Fibroblast of the aortic adventitia (primary cell): ENCODE data around the gene KLHL29. TPM values are rescaled to one million over a fixed set of nuclear protein-coding genes. Genes with fewer than 3 reads are reported as not detected.

Experiments used
- DNase-seq: peaks from one replicate; pipeline ENCODE4 v3.0.0-alpha.2; 2010; ENCODE audit warnings: low read depth
- H3K4me3 ChIP-seq: 2 replicates; pipeline ENCODE4 v1.5.1; 2011; ENCODE audit warnings: low read depth, mild to moderate bottlenecking, control low read depth, low read length, moderate library complexity
- total RNA-seq: library from RNA; depleted of rRNA; stranded (reverse); fragments of >200 nt; gene quantifications from 2 replicates; pipeline ENCODE4 v1.2.3, GENCODE V29; 2012; ENCODE audit warnings: low replicate concordance
- TF ChIP-seq, protein P1 (sequence below): IDR thresholded peaks from 2 replicates; pipeline ENCODE4 v1.5.1; 2011; ENCODE audit warnings: mild to moderate bottlenecking, low read length, control low read depth, inconsistent platforms; ENCODE audit not compliant: insufficient read depth

Gene KLHL29
- total RNA-seq, 1 donor, result 4.7 TPM

DNA sequence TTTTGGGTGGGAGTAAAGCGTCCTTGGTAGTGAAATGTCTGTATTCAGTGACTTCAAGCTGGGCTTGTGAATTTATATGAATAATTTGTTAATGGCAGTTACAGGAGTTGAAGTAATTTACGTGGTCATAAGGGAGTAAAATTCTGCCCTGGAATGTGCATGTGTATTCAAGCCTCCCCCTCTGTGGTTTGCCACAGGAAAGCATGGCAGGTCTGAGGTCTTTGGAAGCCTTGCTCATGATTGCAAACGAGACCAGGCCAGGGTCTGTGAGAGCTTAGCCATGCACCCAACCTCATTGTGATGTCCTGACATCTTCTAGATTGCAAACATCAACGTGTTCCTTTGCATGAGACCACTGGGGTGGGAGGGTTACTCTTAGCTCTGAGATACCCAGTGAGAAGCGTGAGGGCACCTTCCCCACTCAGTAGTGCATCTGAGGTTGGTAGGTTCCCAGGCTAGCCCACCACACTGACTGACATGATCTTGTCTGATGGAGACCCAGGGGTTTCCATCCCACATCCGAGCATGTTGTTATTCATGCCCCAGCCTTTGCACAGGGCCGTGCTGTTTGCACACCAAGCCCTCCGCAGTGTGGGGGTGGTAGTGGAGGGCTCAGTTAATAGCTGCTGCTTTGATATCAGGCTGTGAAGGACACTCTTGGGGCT, 216.5 kb downstream of the KLHL29 start:
- TF ChIP-seq, protein P1, sequence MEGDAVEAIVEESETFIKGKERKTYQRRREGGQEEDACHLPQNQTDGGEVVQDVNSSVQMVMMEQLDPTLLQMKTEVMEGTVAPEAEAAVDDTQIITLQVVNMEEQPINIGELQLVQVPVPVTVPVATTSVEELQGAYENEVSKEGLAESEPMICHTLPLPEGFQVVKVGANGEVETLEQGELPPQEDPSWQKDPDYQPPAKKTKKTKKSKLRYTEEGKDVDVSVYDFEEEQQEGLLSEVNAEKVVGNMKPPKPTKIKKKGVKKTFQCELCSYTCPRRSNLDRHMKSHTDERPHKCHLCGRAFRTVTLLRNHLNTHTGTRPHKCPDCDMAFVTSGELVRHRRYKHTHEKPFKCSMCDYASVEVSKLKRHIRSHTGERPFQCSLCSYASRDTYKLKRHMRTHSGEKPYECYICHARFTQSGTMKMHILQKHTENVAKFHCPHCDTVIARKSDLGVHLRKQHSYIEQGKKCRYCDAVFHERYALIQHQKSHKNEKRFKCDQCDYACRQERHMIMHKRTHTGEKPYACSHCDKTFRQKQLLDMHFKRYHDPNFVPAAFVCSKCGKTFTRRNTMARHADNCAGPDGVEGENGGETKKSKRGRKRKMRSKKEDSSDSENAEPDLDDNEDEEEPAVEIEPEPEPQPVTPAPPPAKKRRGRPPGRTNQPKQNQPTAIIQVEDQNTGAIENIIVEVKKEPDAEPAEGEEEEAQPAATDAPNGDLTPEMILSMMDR, result no peak
- H3K4me3 ChIP-seq, result no peak overlapping the region
- DNase-seq, result no peak

DNA sequence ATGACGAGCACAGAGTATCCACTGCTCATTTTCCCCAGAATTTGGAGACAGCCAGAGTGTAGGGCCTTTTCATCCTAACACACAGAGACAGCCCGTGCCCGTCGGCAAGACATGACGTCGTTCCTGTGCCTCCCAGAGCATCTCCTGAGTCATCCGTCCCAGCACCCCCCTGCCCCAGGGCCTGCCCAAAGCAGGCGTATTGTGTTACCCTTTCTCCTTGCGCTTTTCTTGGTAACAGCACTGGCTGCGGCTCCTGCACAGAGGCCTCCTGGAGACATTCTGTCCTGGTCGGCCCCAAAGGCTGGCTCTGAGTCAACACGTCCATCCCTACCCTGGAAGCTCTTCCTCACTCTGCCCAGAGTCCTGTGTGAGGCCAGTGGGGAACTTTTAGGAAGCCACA, 217.1 kb downstream of the KLHL29 start:
- no peak overlapping the region for H3K4me3 ChIP-seq
- TF ChIP-seq, protein P1, result no peak
- DNase-seq, result peak; percentile 36

DNA sequence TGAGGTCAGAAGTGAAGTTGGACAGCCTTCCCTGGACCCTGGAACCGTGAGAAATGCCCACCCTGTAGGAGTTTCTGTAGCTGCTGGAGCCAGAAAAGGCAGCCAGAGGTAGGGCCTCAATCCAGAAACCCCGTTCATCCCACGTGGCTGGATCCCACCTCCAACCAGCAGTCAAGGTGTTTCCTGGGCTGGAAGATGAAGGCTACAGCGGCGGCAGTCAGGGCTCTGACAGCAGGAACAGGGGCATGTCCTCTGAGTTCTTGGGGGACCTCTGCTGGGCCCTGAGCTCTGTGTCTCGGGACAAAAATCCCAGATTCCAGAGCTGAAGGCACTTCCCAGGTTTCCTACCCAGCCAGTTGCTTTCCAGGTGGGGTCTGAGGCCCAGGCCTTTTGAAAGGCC, 218.2 kb downstream of the KLHL29 start:
- TF ChIP-seq, protein P1, result no peak
- no peak overlapping the region for H3K4me3 ChIP-seq
- DNase-seq, result no peak

DNA sequence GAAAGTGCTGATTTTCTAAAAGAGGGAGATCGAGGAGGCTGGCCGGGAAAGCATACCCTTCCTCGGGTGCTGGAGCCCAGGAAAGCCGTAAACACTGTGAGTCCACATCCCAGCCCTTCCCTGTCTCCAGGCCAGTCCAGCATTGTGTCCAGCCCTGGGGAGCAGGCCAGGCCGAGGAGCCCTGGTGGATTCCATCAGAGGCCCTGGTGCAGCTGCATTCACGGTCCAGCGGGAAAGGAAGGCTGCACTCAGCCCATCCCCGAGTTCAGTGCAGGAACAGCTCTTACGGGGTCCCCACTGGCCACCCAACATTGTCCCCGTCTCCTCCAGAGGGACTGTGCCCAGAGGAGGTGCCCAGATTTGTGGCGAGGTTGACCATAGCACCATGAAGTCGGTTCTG, 218.6 kb downstream of the KLHL29 start:
- DNase-seq, result no peak
- TF ChIP-seq, protein P1, result no peak
- H3K4me3 ChIP-seq, result no peak overlapping the region

DNA sequence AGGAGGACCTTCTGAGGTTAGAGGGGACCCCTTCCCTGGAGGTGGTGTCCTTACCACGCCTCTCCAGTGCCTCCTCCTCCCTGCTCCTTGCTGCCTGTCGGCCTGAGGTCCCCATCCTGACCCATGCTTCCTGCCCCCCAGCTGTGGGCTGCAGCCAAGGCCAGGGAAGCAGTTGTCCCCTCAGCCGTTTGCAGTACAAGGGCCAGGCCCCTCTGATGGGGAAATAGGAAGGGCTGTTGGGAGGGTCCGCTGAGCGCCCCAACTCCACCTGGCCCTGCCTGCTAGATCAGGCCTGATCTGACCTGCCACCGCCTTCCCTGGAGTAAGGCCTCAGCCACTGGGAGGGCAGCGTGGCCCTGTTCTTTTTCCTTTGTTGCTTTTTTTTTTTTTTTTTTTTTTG, 219.8 kb downstream of the KLHL29 start:
- TF ChIP-seq, protein P1, result no peak
- no peak for DNase-seq

DNA sequence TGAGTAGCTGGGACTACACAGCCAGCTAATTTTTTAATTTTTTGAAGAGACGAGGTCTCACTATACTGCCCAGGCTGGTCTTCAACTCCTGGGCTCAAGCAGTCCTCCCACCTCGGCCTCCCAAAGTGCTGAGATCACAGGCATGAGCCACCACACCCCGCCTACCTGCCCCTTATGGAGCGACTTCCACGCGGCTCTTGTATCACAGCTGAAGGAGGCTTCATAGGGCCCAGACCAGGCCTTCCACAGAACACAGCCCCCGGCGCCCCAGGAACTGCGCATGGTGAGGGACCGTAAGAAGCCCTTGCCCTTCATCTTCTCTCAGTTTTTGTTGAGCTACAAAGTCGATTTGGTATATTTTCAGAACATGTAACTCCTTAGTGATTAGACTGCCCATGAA, 220.3 kb downstream of the KLHL29 start:
- TF ChIP-seq, protein P1, result no peak
- no peak for DNase-seq
- H3K4me3 ChIP-seq, result no peak overlapping the region

More for the DNA sequence above, 219.8 kb downstream of the KLHL29 start:
- no peak overlapping the region for H3K4me3 ChIP-seq

DNA sequence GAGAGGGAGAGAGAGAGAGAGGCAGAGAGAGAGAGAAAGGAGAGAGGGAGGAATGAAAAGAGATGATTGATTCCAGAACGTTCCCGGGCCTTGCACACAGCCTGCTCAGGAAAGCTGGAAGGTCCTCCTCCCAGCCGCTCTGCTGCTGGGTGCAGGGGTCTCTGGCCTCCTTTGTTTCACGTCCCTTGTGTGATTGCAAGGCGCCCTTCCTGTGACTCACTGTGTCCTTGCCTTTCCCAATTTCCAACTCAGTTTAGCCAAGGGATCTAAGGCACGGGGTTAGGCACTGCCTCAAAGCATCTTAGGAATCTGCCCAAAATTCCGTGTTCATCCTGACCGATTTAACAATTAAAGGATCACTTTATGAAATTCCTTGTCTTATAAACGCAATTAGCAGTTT, 221.2 kb downstream of the KLHL29 start:
- TF ChIP-seq, protein P1, result no peak
- no peak for DNase-seq

More for the DNA sequence above, 221.2 kb downstream of the KLHL29 start:
- H3K4me3 ChIP-seq, result no peak overlapping the region
